ENCODE measurements around the gene POU2AF2.
"Not testable (repeated sequence)": the region's sequence is repeated elsewhere in the genome, so short reads cannot be mapped to it uniquely, and the experiment has no call there.

POU2AF2 gene

DNA sequence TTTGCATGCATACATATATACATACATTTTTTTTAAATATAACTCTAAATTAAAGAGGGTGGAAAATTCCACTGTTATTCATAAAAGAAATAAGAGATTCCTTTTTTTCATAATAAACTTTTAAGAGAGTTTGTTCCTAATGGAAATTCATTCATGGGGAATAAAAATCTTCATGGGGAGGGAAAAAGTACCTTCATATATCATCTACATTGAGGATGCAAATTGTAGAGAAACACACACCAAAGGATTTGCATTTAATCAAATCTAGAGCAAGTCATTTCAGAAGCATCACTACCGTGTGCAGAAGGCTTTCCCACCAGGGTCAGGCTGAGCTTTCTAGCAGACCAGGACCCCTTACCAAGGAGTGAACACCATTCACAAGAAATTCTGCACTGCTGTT is at the start of gene POU2AF2:
POU2AF2 (plus strand) TSS at position 301 of the 400 bp plus-strand sequence. CDS start 129 bp downstream, outside the sequence.
- DNase-seq (ENCODE audit: low read depth in 2 of 2, low spot score in 1 of 2) = no peak

DNA sequence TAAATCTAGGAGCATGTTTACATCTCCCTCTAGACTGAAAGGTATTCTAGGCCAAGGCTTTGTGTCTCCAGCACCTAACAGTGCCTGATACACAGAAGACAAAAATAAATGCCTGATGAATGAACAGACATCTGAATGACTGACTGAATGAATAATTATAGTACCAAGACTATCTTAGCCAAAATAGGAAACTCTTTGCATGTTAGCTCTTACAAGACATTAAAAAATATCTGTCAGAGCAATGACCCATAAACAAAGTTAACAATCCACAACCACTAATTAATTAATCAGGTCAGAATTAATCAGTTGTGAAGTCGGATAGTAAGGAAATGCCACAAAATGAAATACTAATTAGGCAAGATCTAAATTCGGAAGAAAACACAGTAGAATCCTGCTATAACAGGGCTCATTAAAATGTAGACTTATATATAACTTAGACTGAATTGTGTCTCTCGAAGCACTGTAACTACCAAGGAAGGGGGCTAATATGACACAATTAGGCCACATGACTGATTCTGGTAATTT is 45.5 kb upstream of the POU2AF2 start:
- DNase-seq (ENCODE audit: low read depth in 2 of 2, low spot score in 1 of 2) = no peak

- DNase-seq (ENCODE audit: low read depth in 2 of 2, low spot score in 1 of 2) = no peak
Observed at GRCh38 chr11:111204211-111204610, 41.3 kb upstream of the POU2AF2 start.

- no peak for DNase-seq (ENCODE audit: low read depth in 2 of 2, low spot score in 1 of 2)
Observed at GRCh38 chr11:111205632-111206385, 39.7 kb upstream of the POU2AF2 start.

DNA sequence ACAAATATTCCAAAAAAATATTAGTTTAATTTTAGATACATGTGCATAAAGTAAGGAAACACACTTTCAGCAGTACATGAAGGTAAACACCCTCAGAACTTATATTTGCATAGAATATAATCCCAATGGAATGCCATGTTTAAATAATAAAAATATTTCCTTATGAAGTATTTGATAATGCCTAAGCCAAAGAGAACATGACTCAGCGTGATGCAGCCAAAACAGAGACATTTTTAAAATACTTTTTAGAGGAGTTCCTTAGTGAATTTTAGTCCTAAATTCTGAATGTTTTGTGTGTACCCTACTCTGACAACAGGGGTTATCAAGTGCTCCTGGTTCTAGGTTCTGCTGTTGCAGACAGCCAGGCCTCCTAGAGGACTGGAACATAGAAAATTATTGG is 39.1 kb upstream of the POU2AF2 start:
- no peak for DNase-seq (ENCODE audit: low read depth in 2 of 2, low spot score in 1 of 2)

GRCh38 chr11:111207213-111207612 is 38.3 kb upstream of the POU2AF2 start:
- no peak for DNase-seq (ENCODE audit: low read depth in 2 of 2, low spot score in 1 of 2)

GRCh38 chr11:111209543-111210355 is 35.8 kb upstream of the POU2AF2 start:
- DNase-seq (ENCODE audit: low read depth in 2 of 2, low spot score in 1 of 2) = no peak

DNA sequence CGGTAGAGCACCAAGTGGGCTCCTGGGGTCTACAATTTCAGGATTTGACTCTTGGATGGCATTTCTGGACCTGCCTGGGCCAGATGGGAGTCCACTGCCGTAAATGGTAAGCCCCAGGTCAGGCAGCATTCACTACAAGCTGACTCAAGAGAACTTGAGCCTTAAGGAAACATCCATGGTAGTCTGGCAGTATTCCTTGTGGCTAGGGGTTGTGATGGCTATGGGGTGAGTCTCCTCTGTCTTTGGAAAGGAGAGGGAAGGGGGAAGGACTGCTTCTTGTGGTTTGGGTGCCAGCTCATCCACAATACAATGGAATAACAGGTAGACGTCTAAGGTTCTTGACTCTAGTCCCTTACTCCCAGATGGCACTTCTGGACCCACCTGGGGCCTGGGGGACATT is 32.3 kb upstream of the POU2AF2 start:
- DNase-seq (ENCODE audit: low read depth in 2 of 2, low spot score in 1 of 2) = no peak

DNA sequence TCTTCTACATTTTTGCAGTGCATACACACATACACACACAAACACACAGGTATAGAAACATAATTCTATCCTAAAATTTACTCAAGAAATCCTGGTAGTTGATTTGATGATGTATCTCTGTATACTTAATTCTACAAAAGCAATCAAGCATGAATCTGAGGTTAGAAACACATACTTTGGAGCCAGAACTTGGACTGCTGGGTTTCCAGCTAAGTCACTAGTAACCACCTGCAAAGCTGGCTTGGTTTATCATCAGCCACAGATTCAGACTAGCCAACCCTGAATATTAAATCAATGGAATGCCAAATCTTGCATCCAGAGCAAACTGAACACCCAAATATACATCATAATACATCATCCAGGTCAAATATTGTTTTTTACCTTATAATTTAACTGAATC is 24.8 kb upstream of the POU2AF2 start:
- no peak for DNase-seq (ENCODE audit: low read depth in 2 of 2, low spot score in 1 of 2)

GRCh38 chr11:111221208-111221607 is 24.3 kb upstream of the POU2AF2 start:
- DNase-seq (ENCODE audit: low read depth in 2 of 2, low spot score in 1 of 2) = no peak

- DNase-seq (ENCODE audit: low read depth in 2 of 2, low spot score in 1 of 2) = not testable (repeated sequence)
Observed at GRCh38 chr11:111221936-111222335, 23.6 kb upstream of the POU2AF2 start.

DNA sequence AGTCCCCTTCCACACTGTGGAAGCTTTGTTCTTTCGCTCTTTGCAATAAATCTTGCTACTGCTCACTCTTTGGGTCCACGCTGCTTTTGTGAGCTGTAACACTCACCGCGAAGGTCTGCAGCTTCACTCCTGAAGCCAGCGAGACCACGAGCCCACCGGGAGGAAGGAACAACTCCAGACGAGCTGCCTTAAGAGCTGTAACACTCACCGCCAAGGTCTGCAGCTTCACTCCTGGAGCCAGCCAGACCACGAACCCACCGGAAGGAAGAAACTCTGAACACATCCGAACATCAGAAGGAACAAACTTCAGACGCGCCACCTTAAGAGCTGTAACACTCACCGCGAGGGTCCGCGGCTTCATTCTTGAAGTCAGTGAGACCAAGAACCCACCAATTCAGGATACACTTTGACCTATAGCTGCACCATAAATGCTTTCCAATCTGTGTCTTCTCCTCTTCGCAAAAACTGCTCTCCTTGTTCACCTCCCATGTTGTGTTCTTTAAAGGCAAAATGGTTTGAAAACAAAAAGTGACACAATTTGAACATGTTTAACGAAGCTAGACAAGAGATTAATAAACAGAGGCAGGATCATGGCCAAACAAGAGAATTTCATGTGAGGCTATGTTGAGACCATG is 22.6 kb upstream of the POU2AF2 start:
- not testable (repeated sequence) for DNase-seq (ENCODE audit: low read depth in 2 of 2, low spot score in 1 of 2)

- no peak for DNase-seq (ENCODE audit: low read depth in 2 of 2, low spot score in 1 of 2)
Observed at GRCh38 chr11:111225881-111226280, 19.6 kb upstream of the POU2AF2 start.

DNA sequence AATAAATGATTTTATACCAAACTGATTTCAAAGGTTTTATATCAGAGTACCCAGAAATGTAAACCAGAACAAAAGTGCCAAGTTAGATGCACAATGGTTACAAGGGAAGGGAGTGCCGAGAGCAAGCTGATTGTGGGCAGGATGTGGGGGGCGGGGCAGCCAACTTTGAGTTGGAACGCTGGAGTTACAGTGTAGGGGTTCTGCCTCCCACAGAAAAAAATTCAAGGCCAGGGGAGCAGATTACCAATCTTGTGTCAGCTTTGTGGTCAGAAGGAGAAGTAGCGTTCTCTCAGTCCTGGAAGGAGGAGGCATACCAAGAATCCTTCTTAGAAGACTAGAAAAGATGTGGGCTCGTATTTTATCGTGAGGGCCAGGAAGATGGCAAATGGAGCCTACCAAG is 15.9 kb upstream of the POU2AF2 start:
- no peak for DNase-seq (ENCODE audit: low read depth in 2 of 2, low spot score in 1 of 2)

GRCh38 chr11:111230122-111230465 is 15.4 kb upstream of the POU2AF2 start:
- no peak for DNase-seq (ENCODE audit: low read depth in 2 of 2, low spot score in 1 of 2)

- no peak for DNase-seq (ENCODE audit: low read depth in 2 of 2, low spot score in 1 of 2)
Observed at GRCh38 chr11:111231836-111232235, 13.7 kb upstream of the POU2AF2 start.

- no peak for DNase-seq (ENCODE audit: low read depth in 2 of 2, low spot score in 1 of 2)
Observed at GRCh38 chr11:111236383-111236782, 9.1 kb upstream of the POU2AF2 start.

DNA sequence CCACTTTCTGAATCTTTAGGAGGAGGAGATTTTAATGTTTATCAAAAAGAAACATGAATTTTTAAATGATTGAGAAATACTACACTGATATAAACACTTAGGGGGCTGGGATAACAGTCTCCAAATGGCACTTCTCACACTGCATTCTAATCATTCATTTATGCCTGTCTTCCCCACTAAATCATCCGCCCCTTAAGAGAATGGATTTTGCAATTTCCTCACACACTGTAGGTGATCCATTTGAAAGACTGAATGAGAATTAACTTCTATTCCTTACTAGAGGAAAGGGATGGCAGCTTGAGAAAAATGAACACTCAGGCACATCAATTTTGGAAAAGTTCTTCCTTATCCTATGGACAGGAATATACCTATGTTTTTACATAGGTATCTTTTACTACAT is 7.6 kb upstream of the POU2AF2 start:
- no peak for DNase-seq (ENCODE audit: low read depth in 2 of 2, low spot score in 1 of 2)

DNA sequence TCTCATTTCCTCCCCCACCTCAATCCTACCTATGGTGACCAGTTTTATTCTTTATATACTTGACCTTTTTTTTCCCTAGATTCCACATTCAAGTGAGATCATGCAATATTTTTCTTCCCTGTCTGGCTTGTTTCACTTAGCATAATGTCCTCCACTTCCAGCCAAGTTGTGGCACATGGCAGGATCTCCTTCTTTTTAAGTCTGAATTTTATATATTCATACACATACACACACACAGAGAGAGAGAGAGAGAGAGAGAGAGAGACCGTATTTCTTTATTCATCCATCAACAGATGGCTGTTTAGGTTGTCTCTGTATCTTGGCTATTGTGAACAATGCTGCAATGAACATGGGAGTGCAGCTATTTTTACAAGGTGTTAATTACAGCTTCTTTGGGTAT is 1.4 kb downstream of the POU2AF2 start:
- no peak for DNase-seq (ENCODE audit: low read depth in 2 of 2, low spot score in 1 of 2)

- DNase-seq (ENCODE audit: low read depth in 2 of 2, low spot score in 1 of 2) = no peak
Observed at GRCh38 chr11:111250936-111251335, 5.4 kb downstream of the POU2AF2 start.

DNA sequence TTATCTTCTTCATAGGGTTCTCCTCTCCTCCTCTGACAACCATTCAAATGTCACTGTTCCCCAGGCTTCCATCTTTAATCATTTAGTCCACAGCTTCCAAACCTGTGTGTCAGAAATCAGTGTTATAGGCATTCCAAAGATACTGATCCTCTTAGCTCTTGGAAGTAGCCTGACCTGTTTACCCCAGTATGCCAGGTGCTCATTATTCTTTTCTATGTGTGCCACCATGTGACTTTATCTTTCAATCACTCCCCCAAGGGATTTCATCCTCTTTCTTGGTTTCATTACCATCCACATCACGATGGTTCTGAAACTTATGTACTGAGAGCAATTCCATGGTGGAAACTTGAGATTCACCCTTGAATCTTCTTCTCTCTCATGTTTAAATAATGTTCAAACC is 7.6 kb downstream of the POU2AF2 start:
- no peak for DNase-seq (ENCODE audit: low read depth in 2 of 2, low spot score in 1 of 2)

DNA sequence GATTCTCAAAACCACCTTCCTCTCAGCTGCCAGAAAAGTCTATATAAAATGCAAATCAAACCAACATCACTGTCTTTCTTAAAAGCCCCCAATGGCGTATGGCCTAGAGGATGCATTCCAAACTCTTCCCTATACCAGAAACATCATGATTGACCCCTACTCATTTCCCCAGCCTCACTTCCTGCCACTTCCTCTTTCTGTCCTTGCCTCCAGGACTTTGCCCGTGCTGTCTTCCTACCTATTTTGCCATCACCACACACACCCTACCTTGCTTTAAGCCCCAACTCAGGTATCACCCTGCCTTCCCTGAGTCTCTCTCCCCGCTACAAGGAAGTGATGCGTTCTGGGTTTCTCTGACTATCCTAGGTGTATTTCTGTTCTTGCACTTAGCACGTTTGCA is 8.1 kb downstream of the POU2AF2 start:
- DNase-seq (ENCODE audit: low read depth in 2 of 2, low spot score in 1 of 2) = no peak
